Measurements from ENCODE around the gene DPP3. TPM values are rescaled to one million over a fixed set of nuclear protein-coding genes. Genes with fewer than 3 reads are reported as not detected.
"Not testable (repeated sequence)": the region's sequence is repeated elsewhere in the genome, so short reads cannot be mapped to it uniquely, and the experiment has no call there.

The DPP3 gene
- total RNA-seq, 4 donors from 2014 or later, result 2.1 to 14.1 (median 8.7) TPM

- no peak for DNase-seq
- intact Hi-C loops (cut with DNase I; ENCODE audit: low total_unique reads), result no loop called here
Observed at GRCh38 chr11:66532784-66533183, 52.5 kb downstream of the DPP3 start.

GRCh38 chr11:66539170-66539869 is 59.1 kb downstream of the DPP3 start:
- no peak for DNase-seq
- H3K4me1 ChIP-seq, result peaks cover 0 to 6% of the 10 kb centered on the region in 2 donors
- no peaks in the 10 kb centered on the region for H3K36me3 ChIP-seq
- no peak overlapping the region for H3K4me3 ChIP-seq
- H3K9me3 ChIP-seq, result no peaks in the 10 kb centered on the region
- intact Hi-C loops (cut with DNase I; ENCODE audit: low total_unique reads), result no loop called here
- no peak for TF ChIP-seq CTCF (IDR thresholded peaks at IDR 0.05)
- TF ChIP-seq POLR2A (IDR thresholded peaks at IDR 0.05), result no peak
- no peaks in the 10 kb centered on the region for H3K27me3 ChIP-seq
- H3K27ac ChIP-seq, result no peak overlapping the region

More at GRCh38 chr11:66532784-66533183, 52.5 kb downstream of the DPP3 start:
- no peak overlapping the region for H3K27ac ChIP-seq
- H3K27me3 ChIP-seq, result no peaks in the 10 kb centered on the region
- no peaks in the 10 kb centered on the region for H3K9me3 ChIP-seq
- H3K36me3 ChIP-seq, result no peaks in the 10 kb centered on the region
- TF ChIP-seq POLR2A (IDR thresholded peaks at IDR 0.05) (no peak), CTCF (IDR thresholded peaks at IDR 0.05) (no peak)
- no peaks in the 10 kb centered on the region for H3K4me1 ChIP-seq
- H3K4me3 ChIP-seq, result no peak overlapping the region

GRCh38 chr11:66539870-66540213 is 59.6 kb downstream of the DPP3 start:
- H3K4me3 ChIP-seq, result no peak overlapping the region
- peaks cover 0 to 6% of the 10 kb centered on the region in 2 donors for H3K4me1 ChIP-seq
- intact Hi-C loops (cut with DNase I; ENCODE audit: low total_unique reads), result no loop called here
- no peaks in the 10 kb centered on the region for H3K9me3 ChIP-seq
- no peak for TF ChIP-seq POLR2A (IDR thresholded peaks at IDR 0.05)
- no peak for TF ChIP-seq CTCF (IDR thresholded peaks at IDR 0.05)
- H3K27me3 ChIP-seq, result no peaks in the 10 kb centered on the region
- DNase-seq, result no peak
- no peaks in the 10 kb centered on the region for H3K36me3 ChIP-seq
- H3K27ac ChIP-seq, result no peak overlapping the region

- H3K27me3 ChIP-seq; H3K4me3 ChIP-seq; H3K4me1 ChIP-seq; intact Hi-C loops (cut with DNase I; ENCODE audit: low total_unique reads); H3K36me3 ChIP-seq; H3K9me3 ChIP-seq; H3K27ac ChIP-seq; DNase-seq: not testable (repeated sequence)
Observed at GRCh38 chr11:66540598-66540997, 60.4 kb downstream of the DPP3 start.

GRCh38 chr11:66541892-66542291 is 61.7 kb downstream of the DPP3 start:
- DNase-seq, result no peak
- no peak overlapping the region for H3K27ac ChIP-seq
- intact Hi-C loops (cut with DNase I; ENCODE audit: low total_unique reads), result no loop called here
- no peaks in the 10 kb centered on the region for H3K27me3 ChIP-seq
- peaks cover 0 to 6% of the 10 kb centered on the region in 2 donors for H3K4me1 ChIP-seq
- no peaks in the 10 kb centered on the region for H3K36me3 ChIP-seq
- no peaks in the 10 kb centered on the region for H3K9me3 ChIP-seq
- no peak for TF ChIP-seq POLR2A (IDR thresholded peaks at IDR 0.05)
- no peak for TF ChIP-seq CTCF (IDR thresholded peaks at IDR 0.05)
- no peak overlapping the region for H3K4me3 ChIP-seq

GRCh38 chr11:66542362-66542761 is 62.1 kb downstream of the DPP3 start:
- intact Hi-C loops (cut with DNase I; ENCODE audit: low total_unique reads), result no loop called here
- peak overlapping the region in 1 of 2 donors; percentile 7 for H3K27ac ChIP-seq
- DNase-seq, result no peak
- peaks cover 0 to 6% of the 10 kb centered on the region in 2 donors for H3K4me1 ChIP-seq
- H3K36me3 ChIP-seq, result no peaks in the 10 kb centered on the region
- H3K9me3 ChIP-seq, result no peaks in the 10 kb centered on the region
- TF ChIP-seq CTCF (IDR thresholded peaks at IDR 0.05), result no peak
- no peak for TF ChIP-seq POLR2A (IDR thresholded peaks at IDR 0.05)
- H3K27me3 ChIP-seq, result no peaks in the 10 kb centered on the region
- H3K4me3 ChIP-seq, result no peak overlapping the region
